Inferior parietal cortex (tissue), 1 donor: ENCODE results near the gene AK4.

Source experiments
- DNase-seq: peaks from one replicate; pipeline ENCODE4 v3.0.0-alpha.2; 2016; ENCODE audit errors: extremely low spot score

Gene AK4

DNA sequence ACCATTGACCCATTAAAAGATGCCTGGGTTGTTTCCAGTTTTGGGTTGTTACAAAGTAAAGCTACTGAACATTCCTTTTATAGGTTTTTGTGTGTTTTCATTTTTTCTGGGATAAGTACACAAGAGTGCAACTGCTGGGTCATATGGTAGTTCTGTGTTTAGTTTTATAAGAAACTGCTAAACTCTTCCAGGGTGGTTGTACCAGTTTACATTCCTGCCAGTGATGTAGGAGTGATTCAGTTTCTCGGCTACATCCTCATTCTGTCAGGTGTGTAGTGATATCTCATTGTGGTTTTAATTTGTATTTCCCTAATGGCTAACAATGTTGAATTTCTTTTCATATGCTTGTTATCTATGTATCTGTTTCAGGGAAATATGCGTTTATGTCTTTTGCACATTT, 102.8 kb downstream of the AK4 start:
- DNase-seq = no peak

DNA sequence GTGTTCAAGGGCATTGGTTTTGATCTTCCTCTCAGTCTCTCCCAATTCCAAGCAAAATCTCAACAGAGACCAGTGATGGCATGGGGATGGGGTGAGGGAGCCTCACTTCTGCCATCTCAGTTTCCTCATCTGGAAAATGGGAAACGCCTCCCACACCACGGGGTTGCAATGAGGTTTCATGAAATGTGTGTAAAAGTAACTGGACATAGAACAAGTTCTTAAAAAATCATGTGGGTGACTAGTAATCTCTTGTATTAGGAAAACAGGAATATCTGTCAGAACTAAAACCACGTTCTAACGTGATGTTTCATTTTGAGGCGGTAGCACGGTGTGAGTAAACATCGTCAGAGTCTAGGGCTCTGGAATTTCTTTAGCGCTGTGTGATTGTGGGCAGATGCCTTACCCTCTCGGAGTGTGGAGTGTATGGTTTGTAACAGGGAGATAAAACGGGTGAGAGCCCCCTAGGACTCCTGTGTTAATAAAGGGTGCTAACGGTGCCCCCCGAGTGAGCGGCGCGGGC, 105.9 kb downstream of the AK4 start:
- peak; percentile 80 for DNase-seq

DNA sequence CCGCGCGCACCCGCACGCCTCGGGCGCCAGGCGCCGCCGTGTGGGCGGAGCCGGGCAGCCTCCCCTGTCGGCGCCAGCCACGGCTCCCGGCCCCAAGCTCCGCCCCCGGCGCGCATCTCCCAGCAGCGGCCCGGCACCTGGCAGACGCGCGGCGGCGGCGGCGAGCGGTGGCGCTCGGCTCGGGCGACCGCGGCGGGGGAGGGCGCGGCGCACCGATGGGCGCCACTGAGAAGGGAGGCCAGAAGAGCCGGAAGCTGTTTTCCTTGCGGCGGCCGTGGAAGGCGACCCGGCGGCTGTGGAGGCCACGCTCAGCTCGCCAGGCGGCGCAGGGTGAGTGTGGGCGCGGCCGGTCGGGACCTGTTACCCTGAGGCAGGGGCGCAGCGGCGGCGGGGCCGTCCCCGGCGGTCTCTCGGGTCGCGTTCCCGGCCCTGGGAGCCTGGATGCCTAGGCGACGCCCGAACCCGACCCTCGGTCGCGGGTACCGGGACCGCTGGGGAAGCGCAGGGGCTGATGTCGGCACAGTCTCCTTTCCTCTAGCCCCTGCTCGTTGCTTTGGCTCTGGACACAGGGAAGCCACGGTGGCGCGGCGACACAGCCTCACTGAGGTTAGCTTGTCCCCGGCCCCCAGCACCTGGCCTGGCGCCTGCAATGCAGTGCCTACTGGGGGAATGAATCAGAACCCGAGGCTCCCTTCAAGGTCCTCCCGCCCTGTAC, 106.5 kb downstream of the AK4 start:
- DNase-seq = no peak

DNA sequence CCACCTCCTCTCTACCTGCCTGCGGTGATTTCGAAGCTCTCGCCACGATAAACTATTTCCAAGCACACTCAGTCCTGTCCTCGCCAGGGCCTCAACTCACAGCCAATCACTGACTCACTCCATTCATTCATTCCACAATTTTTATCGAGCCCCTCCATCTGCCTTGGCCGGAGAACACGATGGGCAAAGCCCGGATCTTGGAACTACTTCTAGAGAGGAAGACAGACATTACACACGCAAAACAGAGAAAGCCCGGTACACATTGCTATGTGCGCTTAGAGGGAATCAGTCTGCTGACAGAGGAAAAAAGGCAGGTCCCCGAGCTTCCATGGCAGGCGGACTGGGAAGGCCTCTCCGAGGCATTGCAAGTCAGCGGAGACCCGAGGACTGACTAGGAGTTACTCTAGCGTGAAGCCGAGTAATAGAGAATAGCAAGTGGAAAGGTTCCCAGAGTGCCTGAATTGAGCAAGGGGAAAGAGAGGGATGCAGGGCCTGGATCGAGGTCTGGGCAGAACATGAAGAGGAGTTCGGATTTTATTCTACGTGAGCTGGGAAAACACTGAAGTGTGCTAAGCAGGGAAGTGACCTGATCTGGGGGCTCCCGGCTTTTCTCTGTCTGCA, 107.1 kb downstream of the AK4 start:
- DNase-seq = peak; percentile 66

DNA sequence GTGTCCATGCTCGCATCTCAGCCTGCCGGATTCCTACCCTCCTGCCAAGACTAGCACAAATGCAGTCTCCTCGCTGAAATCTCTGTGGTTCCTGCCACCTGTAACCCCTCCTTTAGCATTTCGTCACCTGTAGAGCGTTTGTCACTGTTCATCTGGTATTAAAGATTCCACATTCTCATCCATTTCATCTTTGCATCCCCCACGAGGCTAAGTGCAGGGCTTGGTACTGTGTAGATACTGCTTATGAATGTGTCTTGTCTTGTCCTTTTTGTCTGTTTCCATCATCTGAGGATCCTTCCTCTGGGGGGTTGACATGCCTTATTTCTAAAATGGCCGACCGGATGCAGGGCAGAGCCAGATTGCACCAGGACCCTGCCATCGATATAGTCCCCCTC, 107.7 kb downstream of the AK4 start:
- DNase-seq = peak; percentile 60

DNA sequence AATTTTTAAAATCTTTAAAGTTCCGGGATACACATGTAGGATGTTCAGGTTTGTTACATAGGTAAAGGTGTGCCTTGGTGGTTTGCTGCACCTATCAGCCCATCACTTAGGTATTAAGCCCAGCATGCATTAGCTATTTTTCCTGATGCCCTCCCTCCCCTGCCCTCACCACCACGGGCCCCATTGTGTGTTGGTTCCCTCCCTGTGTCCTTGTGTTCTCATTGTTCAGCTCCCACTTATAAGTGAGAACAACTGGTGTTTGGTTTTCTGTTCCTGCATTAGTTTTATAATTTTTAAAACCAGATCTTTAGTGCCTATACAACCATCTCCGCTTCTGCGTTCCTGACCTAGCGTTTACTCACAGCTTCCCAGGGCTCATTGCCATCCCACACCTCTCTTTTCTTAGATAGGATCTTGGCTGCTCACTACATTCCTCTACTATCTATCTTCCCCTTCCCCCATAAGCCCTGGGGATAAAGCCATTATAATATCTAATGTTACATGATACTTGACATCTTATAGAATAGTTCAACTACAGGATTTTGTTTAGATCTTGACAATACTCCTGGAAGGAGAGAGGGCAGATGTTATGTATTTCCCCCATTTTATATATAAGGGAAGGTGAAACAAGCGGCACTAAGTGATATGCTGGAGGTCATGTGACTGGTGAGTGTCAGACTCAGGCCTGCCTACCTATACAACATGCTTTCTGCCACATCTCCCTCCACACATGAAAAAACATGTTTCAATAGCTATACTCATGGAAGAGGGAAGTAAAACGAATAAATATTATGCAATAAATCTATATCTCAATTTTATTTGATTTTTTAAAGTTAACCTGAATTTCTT, 109.1 kb downstream of the AK4 start:
- DNase-seq = no peak

DNA sequence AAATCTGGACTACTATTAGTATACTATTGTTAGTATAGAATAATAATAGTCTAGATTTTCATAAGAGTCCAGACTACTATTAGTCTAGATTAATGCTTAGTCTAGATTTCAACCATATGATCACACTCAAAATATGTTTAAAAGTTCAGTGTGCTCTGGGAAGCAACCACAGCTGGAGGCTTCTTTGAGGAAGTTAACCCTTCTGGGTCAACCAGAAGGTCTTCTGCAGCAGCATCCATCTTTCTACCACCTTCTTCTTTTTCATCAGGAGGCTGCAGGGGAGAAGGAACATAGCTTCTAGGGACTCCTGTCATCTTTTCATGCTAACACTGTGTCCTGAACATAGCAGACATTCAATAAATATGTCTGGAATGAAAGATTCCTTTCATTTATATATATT, 110.1 kb downstream of the AK4 start:
- no peak for DNase-seq

DNA sequence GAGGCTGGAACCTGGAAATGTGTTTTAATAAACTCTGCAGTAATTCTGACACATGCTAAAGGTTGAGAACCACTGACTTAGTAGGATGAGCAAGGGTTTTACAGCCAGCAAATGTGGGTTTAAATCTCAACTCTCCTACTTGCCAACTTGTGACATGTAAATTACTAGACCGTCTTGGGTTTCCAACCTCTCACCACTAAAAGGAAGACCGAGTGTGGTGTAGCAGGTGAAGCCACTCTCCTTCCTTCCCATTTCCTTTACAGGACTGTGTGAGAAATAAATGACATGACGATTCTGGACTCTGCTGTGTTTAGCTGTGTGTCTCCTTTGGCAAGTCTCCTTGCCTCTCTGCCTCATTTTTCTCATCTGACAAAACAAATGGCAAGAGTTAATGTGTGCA, 111.8 kb downstream of the AK4 start:
- no peak for DNase-seq

DNA sequence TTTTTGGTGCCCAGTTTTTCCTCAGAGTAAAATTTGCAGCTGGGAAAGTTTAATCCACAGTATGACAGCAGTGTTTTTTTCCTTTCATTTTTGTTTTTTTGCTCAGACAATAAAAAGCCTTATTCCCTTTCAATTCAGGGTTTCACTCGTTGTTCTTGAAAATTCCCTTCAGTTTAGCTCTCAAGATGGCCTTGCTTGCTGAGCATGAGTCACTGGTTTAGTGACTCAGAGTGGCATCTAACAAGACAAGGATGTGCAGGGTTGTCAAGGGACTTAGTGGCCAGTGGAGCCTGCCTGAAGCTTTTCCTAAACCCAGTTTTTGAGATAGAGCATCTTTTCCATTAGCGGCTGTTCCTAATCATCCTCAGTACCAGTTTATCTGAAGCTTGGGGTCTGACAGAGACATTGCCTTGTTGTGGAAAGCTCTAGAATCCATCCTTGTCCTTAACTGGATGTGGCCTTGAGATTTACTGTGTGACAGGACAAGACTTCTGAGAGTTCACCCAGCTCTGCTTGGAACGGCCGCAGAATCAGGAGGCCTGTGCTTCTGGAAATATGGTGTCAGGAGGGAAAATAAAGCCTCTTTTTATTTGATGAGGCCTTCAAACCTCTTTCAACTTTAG, 113.0 kb downstream of the AK4 start:
- DNase-seq = peak; percentile 77

DNA sequence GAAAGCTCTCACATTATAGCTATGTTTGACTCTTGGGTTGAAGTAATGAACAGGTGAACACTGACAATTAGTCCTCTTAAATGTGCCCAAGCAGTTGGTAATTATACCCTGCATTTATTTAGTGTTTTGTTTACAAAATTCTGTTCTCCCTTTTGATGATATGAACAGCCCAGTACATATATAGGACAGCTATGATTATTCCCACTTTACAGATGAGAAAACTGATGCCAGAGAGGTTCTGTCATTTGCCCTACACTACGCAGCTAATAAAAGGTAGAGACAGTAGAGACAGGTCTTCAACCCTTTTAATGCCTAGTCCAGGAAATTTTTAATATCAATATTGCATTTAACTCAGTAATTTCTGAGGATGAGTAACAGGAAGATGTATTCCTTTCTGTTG, 115.3 kb downstream of the AK4 start:
- no peak for DNase-seq

DNA sequence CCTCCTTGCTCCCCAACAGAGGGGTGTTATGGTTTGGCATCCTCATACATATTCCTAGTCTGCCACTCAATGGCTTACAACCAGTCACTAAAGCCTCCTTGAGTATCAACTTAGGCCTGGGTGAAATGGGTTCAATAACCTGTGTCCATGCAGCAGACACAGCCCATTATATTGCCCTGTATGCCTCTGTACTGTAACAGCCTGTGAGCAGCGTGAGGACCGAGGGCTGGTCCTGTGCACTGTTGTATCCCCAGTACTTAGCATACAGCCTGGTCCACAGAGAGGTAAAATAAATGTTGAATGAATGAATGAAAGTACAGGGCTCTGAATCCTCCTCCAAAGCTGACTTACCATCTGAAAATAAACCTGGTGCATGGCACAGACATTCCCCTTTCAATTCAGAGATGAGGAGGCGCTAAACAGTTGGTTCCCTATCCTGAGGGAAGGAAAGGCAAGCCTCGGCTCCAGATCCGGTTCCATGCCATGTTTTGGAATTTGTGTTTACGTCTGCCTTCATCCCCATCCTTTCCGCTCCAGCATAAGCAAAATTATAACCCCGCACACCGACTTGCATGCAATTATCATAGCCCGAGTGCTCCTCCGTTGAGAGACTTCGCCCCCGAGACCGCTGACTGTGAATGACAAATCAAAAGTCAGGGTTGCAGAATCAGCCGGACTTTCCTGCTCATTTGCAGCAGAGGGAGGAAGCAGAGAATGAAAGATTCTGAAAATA, 116.4 kb downstream of the AK4 start:
- peak; percentile 83 for DNase-seq

DNA sequence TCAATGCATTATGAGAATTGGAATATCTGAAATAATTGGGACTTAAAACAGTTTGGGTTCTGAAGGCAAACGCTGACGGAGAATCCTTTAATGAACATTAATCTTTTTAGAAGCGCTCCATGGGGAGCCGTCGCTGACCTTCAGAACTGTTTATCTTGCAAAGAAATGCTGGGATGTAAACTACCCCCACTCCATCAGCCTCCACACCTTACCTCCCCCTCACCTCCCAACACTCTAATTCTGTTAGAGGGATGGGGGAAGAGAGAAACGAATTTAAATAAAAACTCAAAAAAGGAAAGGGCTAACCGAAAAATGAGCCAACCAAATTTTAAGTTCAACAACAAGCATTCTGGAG, 117.3 kb downstream of the AK4 start:
- no peak for DNase-seq

DNA sequence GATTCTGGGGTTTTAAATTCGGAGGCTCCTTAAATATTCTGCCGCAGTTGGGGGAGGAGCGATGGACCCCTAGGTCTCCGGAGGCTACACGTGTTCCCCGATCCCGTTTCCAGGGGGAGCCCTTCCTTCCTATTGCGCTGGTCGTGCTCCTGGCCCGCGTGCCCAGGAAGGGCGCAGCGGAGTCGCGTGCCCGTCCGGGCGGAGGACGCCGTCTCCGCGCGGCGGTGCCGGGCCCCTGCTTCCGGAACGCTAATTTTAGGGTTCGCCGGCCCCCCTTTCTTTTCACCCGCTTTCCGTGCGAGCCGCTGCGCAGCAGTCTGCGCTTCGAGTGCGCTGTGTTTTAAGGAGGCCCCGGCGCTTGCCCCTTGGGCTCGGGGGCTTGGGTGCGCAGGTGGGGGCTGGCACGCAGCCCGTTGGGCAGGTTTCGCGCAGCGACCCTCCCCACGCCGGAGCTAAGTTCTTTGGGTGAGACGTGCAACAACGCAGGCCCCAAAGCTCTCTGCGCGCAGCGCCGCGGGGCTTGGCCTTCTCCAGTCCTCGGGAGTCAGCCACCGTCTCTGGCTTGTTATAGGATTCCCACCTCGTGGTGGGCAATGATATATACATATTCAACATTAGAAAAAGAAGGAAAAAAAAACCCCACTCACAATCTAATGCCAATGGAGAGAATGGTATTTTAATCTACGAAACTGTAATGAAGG, 117.8 kb downstream of the AK4 start:
- DNase-seq = peak; percentile 70

DNA sequence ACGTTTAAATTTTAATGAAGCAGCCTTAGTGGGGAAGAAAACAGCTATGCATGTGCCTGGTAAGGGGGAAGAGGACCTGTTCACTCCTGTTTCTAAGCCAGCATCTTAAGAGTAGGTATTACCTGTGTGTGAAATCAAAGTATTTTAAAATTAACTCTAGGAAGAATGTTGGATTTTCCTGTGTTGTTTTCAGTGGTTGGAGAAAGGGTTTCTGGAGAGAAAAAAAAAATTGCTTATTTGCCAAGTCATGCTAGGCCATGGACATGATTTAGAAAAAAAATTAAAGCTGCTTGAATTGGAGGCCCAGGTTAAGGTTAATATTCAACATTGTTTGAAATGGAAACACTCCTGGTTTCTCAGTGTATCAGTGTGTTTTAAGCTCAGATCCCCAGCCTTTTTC, 118.5 kb downstream of the AK4 start:
- no peak for DNase-seq

DNA sequence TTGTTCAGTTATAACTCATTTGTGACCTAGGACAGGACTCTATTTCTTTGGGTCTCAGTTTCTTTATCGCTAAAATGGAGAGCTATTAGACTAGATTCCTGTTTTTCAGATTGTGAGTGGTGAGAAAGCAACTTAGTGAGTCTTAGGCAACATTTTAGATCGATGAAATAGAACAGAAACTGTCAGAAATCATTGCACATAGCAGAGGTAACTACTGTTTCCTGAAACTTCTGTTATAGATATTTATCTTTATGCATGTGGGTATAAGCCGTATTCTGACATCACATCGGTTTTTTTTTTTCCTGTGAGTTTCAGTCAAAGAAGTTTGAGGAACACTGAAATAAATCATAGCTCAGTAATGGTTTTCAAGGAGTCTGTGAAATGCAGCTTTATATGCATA, 119.3 kb downstream of the AK4 start:
- DNase-seq = no peak

DNA sequence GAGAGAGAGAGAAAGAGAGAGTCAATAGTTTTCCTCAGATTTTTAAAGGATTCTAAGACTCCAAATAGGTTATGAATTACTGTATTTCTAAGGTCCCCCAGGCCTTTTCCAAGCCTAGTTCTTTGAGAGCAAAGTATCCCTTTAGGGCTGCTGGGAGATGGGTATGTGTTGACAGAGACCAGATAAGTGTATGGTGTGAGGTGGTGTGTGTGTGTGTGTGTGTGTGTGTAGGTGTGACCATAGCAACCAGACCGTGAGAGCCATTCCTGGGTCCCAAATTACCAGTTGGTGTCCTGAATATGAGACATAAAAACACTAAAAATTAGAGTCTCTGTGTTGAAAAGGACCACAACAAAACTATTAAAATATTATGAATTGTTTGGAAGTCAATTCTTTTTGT, 119.7 kb downstream of the AK4 start:
- no peak for DNase-seq

DNA sequence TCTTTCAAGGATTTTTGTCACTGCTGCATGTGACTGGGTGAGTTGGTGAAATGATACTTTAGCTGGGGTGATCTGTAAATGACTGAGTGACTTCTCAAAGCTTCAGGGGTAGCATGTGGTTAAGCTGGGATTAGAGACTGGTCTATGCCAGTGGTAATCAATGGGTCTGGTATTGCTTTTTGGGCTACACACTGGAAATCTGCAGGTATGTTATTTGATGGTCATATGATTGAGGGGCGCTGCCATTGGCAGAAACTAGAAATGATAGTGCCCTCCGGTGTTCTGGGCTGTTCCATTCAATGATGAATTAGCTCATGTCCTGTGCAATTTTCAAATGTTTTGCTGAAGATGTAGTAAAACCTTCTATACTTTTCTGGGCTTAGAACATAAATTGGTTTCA, 121.6 kb downstream of the AK4 start:
- no peak for DNase-seq

DNA sequence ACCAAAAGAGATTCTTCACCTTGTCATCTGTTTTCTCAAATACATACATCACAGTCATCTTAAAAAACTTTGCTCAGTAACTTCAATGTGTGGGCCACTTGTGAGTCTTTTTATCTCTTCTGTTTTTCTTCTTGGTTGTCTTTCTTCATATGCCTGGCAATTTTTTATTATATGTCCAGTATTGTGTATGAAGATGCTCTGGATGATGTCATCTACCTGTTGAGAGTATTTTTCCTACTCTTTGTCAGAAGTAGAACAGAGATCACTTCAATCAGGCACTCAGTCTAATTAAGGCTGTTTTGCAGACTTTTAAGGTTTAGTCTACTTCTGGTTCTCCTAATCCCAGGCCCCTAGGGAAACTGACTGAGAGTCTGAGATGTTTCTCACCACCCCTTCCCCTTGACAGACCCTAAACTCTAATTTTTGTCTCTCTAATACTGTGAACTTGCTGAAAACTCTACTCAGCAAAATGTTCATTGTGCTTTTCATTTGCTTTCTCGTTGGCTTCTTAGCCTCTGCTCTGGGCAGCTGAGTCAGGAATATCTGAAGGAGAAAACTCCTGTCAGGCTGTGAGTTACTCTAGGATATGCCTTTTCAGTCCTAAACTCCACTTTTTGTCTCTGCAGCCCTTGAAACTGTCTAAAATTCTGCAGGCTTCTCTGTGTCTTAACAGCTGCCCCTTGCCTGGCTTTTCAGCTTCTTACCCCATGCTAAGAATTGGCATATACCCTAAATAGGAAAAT, 128.4 kb downstream of the AK4 start:
- no peak for DNase-seq

DNA sequence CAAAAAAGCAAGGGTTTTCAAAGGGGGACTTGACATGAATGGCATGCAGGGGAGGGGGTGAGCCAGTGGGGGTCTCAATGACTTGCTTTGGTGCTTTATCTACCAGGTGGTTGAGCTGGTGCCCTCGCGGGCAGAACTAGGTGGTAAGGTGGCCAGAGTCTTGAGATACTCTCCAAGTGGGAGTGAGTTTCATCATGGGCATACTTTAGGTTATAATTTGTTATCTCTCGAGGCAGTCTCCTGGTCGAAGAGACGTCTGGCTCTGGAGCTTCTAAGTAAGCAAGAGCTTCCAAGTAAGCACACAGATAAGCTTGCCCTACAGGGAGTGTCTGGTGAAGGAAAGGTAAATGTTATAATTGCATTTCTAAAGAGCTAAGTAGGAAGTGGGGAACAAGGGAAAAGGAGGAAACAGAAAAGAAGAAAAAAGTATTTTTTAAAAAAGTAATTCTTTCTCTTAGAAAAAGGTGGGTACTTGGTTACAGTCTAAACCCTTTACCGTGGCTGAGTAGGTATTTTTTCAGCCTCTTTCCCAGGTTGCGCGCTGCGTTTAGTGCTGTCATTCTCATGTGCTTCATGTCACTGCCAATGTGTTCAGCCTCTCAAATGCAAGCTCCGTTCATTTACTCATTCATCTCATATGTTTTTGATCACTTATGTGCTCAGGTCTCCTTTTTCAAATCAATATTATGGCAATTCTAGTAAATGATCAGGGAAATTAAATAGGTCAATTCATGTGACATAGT, 129.8 kb downstream of the AK4 start:
- no peak for DNase-seq
